LNCaP clone FGC (cell line): ENCODE results near the gene IFITM10.

ENCODE experiments used
- DNase-seq: peaks from one replicate; pipeline ENCODE4 v3.0.0-alpha.2; 2011; ENCODE audit warnings: low read depth
- H3K4me3 ChIP-seq: 2 replicates; pipeline ENCODE4 v1.5.1; 2011; ENCODE audit warnings: mild to moderate bottlenecking, low read depth, low read length, control low read depth
- TF ChIP-seq, protein P1 (sequence below): IDR thresholded peaks from 2 replicates; pipeline ENCODE4 v1.5.1; 2012; ENCODE audit warnings: mild to moderate bottlenecking; ENCODE audit not compliant: control insufficient read depth, insufficient read depth; ENCODE audit errors: extremely low read depth

IFITM10 gene

DNA sequence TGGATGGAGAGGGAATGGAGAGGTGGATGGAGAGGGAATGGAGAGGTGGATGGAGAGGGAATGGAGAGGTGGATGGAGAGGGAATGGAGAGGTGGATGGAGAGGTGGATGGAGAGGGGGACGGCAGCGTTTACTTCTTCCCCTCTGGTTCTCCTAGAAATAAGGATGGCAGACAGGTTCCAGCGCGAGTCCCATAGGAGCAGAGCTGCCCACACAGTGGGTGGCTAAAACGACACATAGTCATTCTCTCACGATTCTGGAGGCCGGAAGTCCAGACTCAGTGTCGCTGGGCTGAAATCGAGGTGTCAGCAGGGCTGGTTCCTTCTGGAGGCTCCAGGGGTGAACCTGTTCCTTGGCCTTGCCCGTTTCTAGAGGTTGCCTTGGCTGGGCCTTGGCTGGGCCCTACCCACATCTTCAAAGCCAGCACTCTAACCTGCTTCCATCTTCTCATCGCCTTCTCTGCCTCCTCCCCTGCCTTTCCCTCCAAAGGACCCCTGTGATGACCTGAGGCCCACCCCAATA lies 26.0 kb upstream of the IFITM10 start:
- TF ChIP-seq, protein P1, sequence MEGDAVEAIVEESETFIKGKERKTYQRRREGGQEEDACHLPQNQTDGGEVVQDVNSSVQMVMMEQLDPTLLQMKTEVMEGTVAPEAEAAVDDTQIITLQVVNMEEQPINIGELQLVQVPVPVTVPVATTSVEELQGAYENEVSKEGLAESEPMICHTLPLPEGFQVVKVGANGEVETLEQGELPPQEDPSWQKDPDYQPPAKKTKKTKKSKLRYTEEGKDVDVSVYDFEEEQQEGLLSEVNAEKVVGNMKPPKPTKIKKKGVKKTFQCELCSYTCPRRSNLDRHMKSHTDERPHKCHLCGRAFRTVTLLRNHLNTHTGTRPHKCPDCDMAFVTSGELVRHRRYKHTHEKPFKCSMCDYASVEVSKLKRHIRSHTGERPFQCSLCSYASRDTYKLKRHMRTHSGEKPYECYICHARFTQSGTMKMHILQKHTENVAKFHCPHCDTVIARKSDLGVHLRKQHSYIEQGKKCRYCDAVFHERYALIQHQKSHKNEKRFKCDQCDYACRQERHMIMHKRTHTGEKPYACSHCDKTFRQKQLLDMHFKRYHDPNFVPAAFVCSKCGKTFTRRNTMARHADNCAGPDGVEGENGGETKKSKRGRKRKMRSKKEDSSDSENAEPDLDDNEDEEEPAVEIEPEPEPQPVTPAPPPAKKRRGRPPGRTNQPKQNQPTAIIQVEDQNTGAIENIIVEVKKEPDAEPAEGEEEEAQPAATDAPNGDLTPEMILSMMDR = no peak
- no peak for DNase-seq
- no peak overlapping the region for H3K4me3 ChIP-seq

- H3K4me3 ChIP-seq = no peak overlapping the region
- DNase-seq = no peak
- TF ChIP-seq, protein P1 = no peak
Measured at GRCh38 chr11:1774886-1775285, 24.5 kb upstream of the IFITM10 start.

GRCh38 chr11:1773994-1774550 lies 23.7 kb upstream of the IFITM10 start:
- TF ChIP-seq, protein P1 = no peak
- no peak for DNase-seq
- no peak overlapping the region for H3K4me3 ChIP-seq

DNA sequence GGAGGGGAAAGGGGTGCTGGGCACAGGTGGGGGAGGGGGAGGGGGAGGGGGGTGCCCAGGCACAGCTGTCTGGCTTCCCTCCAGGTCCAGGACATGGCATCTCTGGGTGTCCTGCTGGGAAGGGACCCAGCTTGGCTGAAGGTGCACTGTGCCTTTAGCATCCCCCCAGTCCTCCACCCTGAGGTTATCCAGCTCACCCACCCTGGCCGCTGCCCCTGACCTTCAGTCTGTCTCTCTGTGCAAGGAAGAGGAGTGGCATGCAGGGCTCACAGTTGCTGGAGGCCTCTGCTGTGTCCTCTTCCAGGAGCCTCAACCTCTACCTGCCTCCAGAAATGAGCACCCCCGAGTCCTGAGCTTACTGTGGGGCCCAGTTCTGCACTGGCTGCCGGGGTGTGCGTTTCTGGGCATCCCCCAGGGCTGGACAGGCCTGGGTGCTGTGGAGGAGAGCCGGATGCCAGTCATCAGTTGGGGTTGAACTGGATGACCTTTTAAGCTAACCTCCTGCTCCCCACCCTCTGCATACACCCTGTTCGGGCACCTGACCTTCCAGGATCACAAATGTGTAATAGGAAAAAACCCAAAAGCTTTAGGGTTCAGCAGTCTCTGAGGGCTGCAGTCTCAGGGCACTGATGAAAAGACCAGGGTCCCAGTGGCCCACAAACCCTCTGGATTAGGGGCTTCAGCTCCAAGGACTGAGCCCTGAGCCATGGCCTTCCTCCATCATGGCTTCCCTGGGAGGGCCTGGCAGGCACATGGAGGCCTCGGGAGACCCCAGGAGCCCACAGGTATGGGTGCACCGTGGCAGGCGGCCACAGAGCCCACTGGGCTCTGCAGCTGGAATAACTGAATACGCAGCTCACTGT lies 23.0 kb upstream of the IFITM10 start:
- DNase-seq = no peak
- TF ChIP-seq, protein P1 = no peak
- no peak overlapping the region for H3K4me3 ChIP-seq

DNA sequence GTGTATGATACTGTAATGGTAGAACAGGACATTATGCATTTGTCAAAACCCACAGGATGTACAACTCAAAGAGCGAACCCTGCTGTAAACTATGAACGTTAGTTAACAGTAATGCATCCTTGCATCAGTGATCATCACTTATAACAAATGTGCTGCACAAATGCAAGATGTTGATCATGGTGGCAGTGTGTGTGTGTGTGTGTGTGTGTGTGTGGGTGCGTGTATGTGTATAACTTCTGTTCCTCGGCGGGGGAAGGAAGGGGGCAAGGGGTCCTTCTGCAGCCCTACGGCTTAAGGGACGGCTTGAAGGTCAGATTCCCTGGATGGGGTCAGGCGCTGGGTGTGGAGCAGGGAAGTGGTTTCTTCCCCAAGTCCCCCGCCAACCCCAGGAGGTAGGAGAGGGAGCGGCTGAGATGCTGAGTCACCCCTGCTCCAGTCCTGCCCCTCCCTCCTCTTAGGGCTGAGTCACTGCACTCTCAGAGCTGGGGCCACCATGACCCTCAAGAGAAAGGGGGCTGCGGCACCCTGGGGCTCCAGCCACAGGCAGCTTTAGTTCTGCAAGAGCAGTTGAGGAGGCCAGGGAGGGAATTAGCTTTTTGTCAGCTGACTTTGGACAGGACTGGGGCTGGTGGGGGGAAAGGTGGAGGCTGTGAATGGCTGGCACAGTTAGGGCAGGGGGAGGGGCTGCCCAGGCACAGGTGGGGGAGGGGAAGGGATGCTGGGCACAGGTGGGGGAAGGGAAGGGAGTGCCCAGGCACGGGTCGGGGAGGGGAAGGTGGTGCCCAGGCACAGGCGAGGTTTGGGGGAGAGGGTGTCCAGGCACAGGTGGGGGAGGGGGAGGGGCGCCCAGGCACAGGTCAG lies 22.1 kb upstream of the IFITM10 start:
- H3K4me3 ChIP-seq = no peak overlapping the region
- no peak for DNase-seq
- TF ChIP-seq, protein P1 = no peak

GRCh38 chr11:1771700-1772099 lies 21.3 kb upstream of the IFITM10 start:
- H3K4me3 ChIP-seq = no peak overlapping the region
- TF ChIP-seq, protein P1 = no peak
- DNase-seq = no peak
